Measurements from ENCODE around the gene UPK3A.

GRCh38 chr22:45246060-45246985 lies 38.4 kb upstream of the UPK3A start:
- TF ChIP-seq POLR2AphosphoS5 (IDR thresholded peaks at IDR 0.05; ENCODE audit: low read depth, low read length) (no peak), TAF1 (IDR thresholded peaks at IDR 0.05; ENCODE audit: borderline replicate concordance, insufficient read depth, low read length) (no peak), REST (IDR thresholded peaks at IDR 0.05; ENCODE audit: insufficient read depth in 1 of 2, low read depth in 2 of 2, low read length in 2 of 2) (no peak)

All from PFSK-1 (cell line).